NCI-H748 (cell line): ENCODE measurements around the gene LNP1.

Source experiments
- DNase-seq: peaks from one replicate; lab custom pipeline; 2025; ENCODE audit not compliant: unreplicated experiment; lab: John Stamatoyannopoulos, UW

LNP1 gene

GRCh38 chr3:100399341-100400071 lies 1.8 kb upstream of the LNP1 start:
- DNase-seq: no peak

- peak; percentile 37 for DNase-seq
These were observed 940 bp upstream of the LNP1 start for GRCh38 chr3:100400419-100400779.

- peak; percentile 72 for DNase-seq
These were observed 319 bp downstream of the LNP1 start for GRCh38 chr3:100401674-100402041.

GRCh38 chr3:100402256-100402655 lies 917 bp downstream of the LNP1 start:
- DNase-seq: peak; percentile 47

- DNase-seq: no peak
These were observed 1.6 kb downstream of the LNP1 start for GRCh38 chr3:100402891-100403290.

- peak; percentile 25 for DNase-seq
These were observed 2.3 kb downstream of the LNP1 start for GRCh38 chr3:100403362-100404249.

- DNase-seq: no peak
These were observed 2.9 kb downstream of the LNP1 start for GRCh38 chr3:100404250-100404548.

- DNase-seq: no peak
These were observed 5.8 kb downstream of the LNP1 start for GRCh38 chr3:100407164-100407563.

GRCh38 chr3:100407977-100408532 lies 6.7 kb downstream of the LNP1 start:
- DNase-seq: no peak

- DNase-seq: no peak
These were observed 10.0 kb downstream of the LNP1 start for GRCh38 chr3:100411091-100411982.

GRCh38 chr3:100412912-100413590 lies 11.7 kb downstream of the LNP1 start:
- no peak for DNase-seq

- no peak for DNase-seq
These were observed 12.3 kb downstream of the LNP1 start for GRCh38 chr3:100413613-100414012.

GRCh38 chr3:100416176-100416575 lies 14.8 kb downstream of the LNP1 start:
- no peak for DNase-seq

- no peak for DNase-seq
These were observed 15.5 kb downstream of the LNP1 start for GRCh38 chr3:100416863-100417262.

GRCh38 chr3:100419406-100419805 lies 18.1 kb downstream of the LNP1 start:
- DNase-seq: no peak

- no peak for DNase-seq
These were observed 19.5 kb downstream of the LNP1 start for GRCh38 chr3:100420885-100421284.

GRCh38 chr3:100423611-100424010 lies 22.3 kb downstream of the LNP1 start:
- DNase-seq: no peak

GRCh38 chr3:100424261-100424660 lies 22.9 kb downstream of the LNP1 start:
- DNase-seq: no peak

- no peak for DNase-seq
These were observed 24.0 kb downstream of the LNP1 start for GRCh38 chr3:100425316-100425715.

- no peak for DNase-seq
These were observed 24.8 kb downstream of the LNP1 start for GRCh38 chr3:100426067-100426682.
